Ovary (tissue), 3 donors: ENCODE measurements around the gene XKR7.

Experiments used
- CTCF ChIP-seq, 3 donors: fragments of 450-650 bp in 2 of 3; fragments of 200-600 bp in 1 of 3; IDR thresholded peaks; one replicate each; pipeline versions ENCODE4 v1.5.1 to v1.8.0; 2016 to 2022; ENCODE audit warnings: antibody characterized with exemption in 3 of 3, mild to moderate bottlenecking in 1 of 3
- EP300 ChIP-seq: sonication (generic); formaldehyde crosslinking; IDR thresholded peaks from one replicate; pipeline ENCODE4 v1.6.1; 2017; ENCODE audit warnings: antibody characterized with exemption
- POLR2A ChIP-seq: fragments of 450-650 bp; IDR thresholded peaks from one replicate; pipeline ENCODE4 v1.6.1; 2017; ENCODE audit warnings: antibody characterized with exemption, mild to moderate bottlenecking, moderate library complexity
- donor health status: DM: no; HTN: no; CAD: no.

DNA sequence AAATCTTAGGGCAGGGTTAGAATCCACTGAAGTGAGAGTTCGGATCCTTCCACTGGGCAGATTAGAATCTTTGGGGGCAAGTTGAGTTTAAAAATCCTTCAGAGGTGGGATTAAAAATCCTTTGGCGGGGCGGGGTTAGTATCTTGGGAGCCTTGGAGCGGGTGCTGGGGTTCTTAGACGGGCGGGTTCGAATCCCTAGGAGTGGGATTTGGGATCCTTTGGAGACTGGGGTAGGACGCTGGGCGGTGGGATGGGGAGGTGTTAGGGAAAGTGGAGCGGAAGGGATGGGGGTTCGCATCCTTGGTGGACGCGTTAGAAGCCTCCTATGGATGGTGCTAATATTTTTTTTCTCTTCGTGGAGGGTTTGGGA lies 83.8 kb downstream of the XKR7 start:
- TF ChIP-seq POLR2A (no peak), CTCF (IDR thresholded peaks at IDR 0.05) (no peak), EP300 (no peak)
